AG09309 (cell line): ENCODE data around the gene COG5.
"Not testable (repeated sequence)": the region's sequence is repeated elsewhere in the genome, so short reads cannot be mapped to it uniquely, and the experiment has no call there.

ENCODE experiments used
- DNase-seq: peaks from one replicate; pipeline ENCODE4 v3.0.0-alpha.2; 2010; ENCODE audit warnings: low read depth
- H3K4me3 ChIP-seq: 2 replicates; pipeline ENCODE4 v1.5.1; 2011; ENCODE audit warnings: mild to moderate bottlenecking, low read depth, low read length, moderate library complexity; ENCODE audit not compliant: control insufficient read depth
- TF ChIP-seq, protein P1 (sequence below): IDR thresholded peaks from 2 replicates; pipeline ENCODE4 v1.5.1; 2011; ENCODE audit warnings: mild to moderate bottlenecking, low read depth, low read length, inconsistent platforms; ENCODE audit not compliant: insufficient read depth, control insufficient read depth; ENCODE audit errors: missing control alignments

Gene COG5

DNA sequence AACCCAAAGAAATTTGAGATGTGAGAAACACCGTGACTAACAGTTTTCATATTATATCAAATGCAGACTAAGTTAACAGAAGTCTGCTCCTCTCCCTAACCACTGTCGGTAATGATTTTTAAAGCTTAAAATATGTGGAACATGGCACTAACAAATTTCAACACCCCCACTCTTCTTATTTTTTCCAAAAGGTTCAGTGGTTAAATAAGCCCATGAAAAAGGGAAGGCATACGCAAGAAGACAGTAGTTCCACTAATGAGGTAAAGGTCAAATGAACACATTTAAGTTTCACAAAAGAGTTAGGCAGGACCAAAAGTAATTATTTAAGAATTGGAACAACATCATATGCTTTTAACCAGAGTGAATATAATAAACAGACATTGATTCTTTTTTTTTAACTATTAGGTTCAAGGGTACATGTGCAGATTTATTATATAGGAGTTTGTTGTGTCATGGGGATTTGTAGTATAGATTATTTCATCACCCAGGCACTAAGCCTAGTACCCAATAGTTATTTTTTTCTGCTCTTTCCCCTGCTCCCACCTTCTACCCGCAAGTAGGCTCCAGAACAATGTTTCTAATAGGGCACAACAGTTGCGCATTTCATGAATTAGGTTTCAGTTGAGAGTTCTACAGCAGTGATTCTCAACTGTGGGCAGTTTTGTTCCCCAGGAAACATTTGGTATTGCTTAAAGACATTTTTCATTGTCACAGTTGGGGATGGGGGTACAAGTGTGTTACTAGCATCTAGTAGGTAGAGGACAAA, 315.0 kb downstream of the COG5 start:
- TF ChIP-seq, protein P1, sequence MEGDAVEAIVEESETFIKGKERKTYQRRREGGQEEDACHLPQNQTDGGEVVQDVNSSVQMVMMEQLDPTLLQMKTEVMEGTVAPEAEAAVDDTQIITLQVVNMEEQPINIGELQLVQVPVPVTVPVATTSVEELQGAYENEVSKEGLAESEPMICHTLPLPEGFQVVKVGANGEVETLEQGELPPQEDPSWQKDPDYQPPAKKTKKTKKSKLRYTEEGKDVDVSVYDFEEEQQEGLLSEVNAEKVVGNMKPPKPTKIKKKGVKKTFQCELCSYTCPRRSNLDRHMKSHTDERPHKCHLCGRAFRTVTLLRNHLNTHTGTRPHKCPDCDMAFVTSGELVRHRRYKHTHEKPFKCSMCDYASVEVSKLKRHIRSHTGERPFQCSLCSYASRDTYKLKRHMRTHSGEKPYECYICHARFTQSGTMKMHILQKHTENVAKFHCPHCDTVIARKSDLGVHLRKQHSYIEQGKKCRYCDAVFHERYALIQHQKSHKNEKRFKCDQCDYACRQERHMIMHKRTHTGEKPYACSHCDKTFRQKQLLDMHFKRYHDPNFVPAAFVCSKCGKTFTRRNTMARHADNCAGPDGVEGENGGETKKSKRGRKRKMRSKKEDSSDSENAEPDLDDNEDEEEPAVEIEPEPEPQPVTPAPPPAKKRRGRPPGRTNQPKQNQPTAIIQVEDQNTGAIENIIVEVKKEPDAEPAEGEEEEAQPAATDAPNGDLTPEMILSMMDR = no peak
- no peak overlapping the region for H3K4me3 ChIP-seq
- DNase-seq = no peak

DNA sequence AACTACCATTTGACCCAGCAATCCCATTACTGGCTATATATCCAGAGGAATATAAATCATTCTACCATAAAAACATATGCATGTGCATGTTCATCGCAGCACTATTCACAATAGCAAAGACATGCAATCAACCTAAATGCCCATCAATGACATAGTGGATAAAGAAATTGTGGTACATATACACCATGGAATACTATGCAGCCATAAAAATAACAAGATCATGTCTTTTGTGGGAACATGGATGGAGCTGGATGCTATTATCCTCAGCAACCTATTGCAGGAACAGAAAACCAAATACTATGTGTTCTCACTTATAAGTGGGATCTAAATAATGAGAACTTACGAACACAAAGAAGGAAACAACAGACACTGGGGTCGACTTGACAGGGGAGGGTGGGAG, 316.9 kb downstream of the COG5 start:
- not testable (repeated sequence) for DNase-seq, H3K4me3 ChIP-seq

DNA sequence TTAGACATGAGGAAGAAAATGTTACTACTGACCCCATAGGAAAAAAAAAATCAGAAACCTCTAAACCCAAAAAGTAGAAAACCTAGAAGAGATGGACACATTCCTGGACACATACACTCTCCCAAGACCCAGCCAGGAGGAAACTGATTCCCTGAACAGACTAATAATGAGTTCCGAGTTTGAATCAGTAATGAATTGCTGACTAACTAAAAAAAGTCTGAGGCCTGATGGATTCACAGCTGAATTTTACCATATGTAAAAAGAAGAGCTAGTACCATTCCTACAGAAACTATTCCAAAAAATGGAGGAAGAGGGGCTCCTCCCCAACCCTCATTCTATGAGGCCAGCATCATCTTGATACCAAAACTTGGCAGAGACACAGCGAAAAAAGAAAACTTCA, 319.1 kb downstream of the COG5 start:
- TF ChIP-seq, protein P1 = no peak
- no peak overlapping the region for H3K4me3 ChIP-seq
- DNase-seq = no peak

DNA sequence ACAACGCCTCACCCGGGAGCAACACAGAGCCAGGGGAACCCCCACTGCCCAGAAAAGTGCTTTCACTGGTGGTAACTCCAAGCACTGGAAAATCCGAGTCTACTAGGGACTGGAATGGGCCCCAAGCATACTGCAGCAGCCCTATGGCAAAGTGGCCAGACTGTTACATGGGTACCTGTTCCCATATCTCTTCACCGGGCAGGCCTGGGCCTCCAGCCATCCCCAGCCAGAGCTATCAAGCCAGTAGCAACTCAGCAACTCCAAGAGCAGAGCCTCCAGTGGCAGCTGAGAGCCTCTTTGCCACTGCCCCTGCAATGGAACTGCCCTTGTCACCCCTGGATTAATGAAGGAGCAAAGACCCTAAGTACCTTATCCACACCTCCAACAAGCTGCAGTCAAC, 321.5 kb downstream of the COG5 start:
- no peak for DNase-seq
- TF ChIP-seq, protein P1 = no peak

DNA sequence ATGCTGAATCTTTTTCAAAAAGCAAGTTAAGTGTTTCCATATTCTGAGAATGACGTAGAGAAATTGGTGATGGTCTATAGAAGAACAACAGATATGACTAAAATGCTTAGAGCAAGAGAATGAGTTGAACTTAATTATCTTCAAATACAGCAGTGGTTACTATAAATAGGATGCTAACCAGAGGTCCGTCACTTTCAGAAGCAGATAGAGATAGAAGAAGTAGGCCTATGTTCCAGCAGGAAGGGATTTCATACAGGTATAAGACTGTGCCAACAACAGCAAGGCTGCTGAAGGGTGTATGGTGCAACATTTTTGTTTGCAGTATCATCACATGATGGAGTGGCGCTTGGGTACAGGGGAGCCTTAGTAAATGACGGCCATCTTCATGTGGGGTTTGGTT, 326.3 kb downstream of the COG5 start:
- no peak for DNase-seq
- TF ChIP-seq, protein P1 = no peak
- H3K4me3 ChIP-seq = no peak overlapping the region

More for the DNA sequence above, 321.5 kb downstream of the COG5 start:
- no peak overlapping the region for H3K4me3 ChIP-seq

DNA sequence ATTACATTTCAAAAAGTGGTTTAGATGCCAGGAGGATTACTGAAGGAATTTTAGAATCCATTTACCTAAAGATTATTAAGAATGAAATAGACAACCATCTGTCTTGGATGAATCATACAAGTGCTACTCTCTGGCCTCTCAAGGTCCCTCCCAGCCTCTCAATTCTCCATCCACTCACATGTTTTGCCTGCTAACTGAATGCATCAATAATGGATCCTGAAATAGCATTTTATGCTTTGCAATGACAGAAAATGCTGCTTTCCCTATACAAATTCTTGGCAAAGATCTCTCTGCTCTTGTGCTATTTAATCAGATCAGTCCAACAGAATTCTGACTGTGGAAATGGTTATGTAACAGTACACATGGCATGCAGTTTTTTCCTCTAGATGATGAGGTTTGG, 326.9 kb downstream of the COG5 start:
- TF ChIP-seq, protein P1 = no peak
- no peak overlapping the region for H3K4me3 ChIP-seq
- no peak for DNase-seq

DNA sequence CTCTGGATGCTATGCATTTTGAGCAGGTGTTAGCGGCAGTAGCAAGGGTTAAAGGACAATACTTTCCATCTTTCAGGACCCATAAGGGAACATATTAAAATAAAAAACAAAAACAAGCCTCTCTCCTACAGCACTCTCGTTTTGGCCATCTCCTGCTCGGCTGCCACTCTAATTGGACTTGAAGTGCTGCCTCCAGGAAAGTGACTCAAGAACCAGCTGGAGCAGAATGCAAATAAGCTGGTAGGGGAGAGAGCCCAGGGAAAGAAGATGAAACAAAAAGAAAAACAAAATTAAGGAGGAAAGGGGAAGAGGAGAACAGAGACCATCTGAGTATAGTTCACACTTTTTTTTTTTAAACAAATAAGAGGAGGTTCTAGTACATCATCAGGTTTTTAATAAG, 329.3 kb downstream of the COG5 start:
- DNase-seq = no peak
- TF ChIP-seq, protein P1 = no peak
- no peak overlapping the region for H3K4me3 ChIP-seq
